Parathyroid adenoma (tissue), 2 donors: ENCODE results near the gene CASQ2.
"Not testable (repeated sequence)": the region's sequence is repeated elsewhere in the genome, so short reads cannot be mapped to it uniquely, and the experiment has no call there.

Experiments
- H2AFZ ChIP-seq: fragments of 300-600 bp; sonication (generic); one replicate; pipeline ENCODE4 v1.7.0; 2017; ENCODE audit warnings: antibody characterized with exemption, mild to moderate bottlenecking
- H3K27ac ChIP-seq: fragments of 300-600 bp; sonication (generic); one replicate; pipeline ENCODE4 v1.7.0; 2017
- H3K27me3 ChIP-seq: fragments of 300-600 bp; sonication (generic); one replicate; pipeline ENCODE4 v1.7.0; 2017; ENCODE audit warnings: low read length; ENCODE audit not compliant: control insufficient read depth, insufficient read depth
- H3K36me3 ChIP-seq: fragments of 300-600 bp; sonication (generic); one replicate; pipeline ENCODE4 v1.7.0; 2017; ENCODE audit warnings: low read length; ENCODE audit not compliant: control insufficient read depth, insufficient read depth
- H3K4me1 ChIP-seq: fragments of 300-600 bp; sonication (generic); one replicate; pipeline ENCODE4 v1.7.0; 2017; ENCODE audit warnings: control low read depth
- H3K4me2 ChIP-seq: fragments of 300-600 bp; sonication (generic); one replicate; pipeline ENCODE4 v1.7.0; 2017; ENCODE audit warnings: low read length
- H3K4me3 ChIP-seq: fragments of 300-600 bp; sonication (generic); one replicate; pipeline ENCODE4 v1.7.0; 2017; ENCODE audit warnings: low read depth, low read length
- H3K79me2 ChIP-seq: fragments of 300-600 bp; sonication (generic); one replicate; pipeline ENCODE4 v1.7.0; 2017; ENCODE audit warnings: control low read depth
- H3K9ac ChIP-seq: fragments of 300-600 bp; sonication (generic); one replicate; pipeline ENCODE4 v1.7.0; 2017; ENCODE audit warnings: mild to moderate bottlenecking
- H3K9me3 ChIP-seq: fragments of 300-600 bp; sonication (generic); one replicate; pipeline ENCODE4 v1.7.0; 2017; ENCODE audit warnings: low read length; ENCODE audit not compliant: control insufficient read depth
- TF ChIP-seq, protein P1 (sequence below): fragments of 300-600 bp; sonication (generic); IDR thresholded peaks from one replicate; pipeline ENCODE4 v1.7.0; 2017; ENCODE audit warnings: antibody characterized with exemption, mild to moderate bottlenecking
- donor health status: primary hyperparathyroidism.

The CASQ2 gene

GRCh38 chr1:115783311-115783710 is 14.8 kb upstream of the CASQ2 start:
- no peak overlapping the region for H2AFZ ChIP-seq
- H3K4me2 ChIP-seq = no peak overlapping the region
- no peak overlapping the region for H3K4me3 ChIP-seq
- no peaks in the 10 kb centered on the region for H3K79me2 ChIP-seq
- TF ChIP-seq, protein P1, sequence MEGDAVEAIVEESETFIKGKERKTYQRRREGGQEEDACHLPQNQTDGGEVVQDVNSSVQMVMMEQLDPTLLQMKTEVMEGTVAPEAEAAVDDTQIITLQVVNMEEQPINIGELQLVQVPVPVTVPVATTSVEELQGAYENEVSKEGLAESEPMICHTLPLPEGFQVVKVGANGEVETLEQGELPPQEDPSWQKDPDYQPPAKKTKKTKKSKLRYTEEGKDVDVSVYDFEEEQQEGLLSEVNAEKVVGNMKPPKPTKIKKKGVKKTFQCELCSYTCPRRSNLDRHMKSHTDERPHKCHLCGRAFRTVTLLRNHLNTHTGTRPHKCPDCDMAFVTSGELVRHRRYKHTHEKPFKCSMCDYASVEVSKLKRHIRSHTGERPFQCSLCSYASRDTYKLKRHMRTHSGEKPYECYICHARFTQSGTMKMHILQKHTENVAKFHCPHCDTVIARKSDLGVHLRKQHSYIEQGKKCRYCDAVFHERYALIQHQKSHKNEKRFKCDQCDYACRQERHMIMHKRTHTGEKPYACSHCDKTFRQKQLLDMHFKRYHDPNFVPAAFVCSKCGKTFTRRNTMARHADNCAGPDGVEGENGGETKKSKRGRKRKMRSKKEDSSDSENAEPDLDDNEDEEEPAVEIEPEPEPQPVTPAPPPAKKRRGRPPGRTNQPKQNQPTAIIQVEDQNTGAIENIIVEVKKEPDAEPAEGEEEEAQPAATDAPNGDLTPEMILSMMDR = no peak
- H3K36me3 ChIP-seq = no peaks in the 10 kb centered on the region
- no peak overlapping the region for H3K9ac ChIP-seq
- H3K27me3 ChIP-seq = no peaks in the 10 kb centered on the region
- H3K4me1 ChIP-seq = no peaks in the 10 kb centered on the region
- no peak overlapping the region for H3K27ac ChIP-seq
- no peaks in the 10 kb centered on the region for H3K9me3 ChIP-seq

DNA sequence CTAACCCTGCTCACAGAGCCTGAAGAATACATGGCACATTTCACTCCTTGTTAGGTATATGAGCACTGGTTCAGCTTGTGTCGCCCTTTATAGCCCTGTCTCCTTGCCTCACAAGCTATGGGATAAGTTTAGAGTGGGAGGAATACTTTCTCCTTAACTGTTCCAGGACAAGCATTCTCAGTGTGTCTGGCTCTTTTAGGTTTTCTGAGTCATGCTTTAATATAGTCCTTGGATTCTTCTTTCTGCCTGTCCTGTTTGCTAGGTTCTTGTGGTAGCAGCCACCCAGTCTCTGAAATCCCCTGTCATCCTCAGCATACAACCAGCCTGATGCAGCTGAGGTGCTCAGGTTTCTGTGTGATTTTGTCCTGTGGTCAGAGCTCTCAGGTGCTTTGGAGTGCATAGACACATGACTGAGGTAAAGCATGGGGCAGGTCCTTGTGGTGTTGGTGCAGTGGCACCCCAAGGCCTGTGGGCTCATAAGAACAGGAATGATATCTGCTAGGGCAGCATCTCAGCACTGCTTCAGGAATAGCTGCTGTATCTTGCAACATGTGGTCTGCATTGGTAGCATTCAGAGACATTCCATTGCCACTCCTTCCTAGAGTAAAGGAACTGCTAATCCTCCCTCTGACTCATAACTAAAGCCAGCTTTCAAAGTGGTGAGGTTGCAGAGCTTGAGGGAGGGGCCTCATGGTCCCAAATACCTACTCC is 14.2 kb upstream of the CASQ2 start:
- no peaks in the 10 kb centered on the region for H3K79me2 ChIP-seq
- no peaks in the 10 kb centered on the region for H3K27me3 ChIP-seq
- H3K36me3 ChIP-seq = no peaks in the 10 kb centered on the region
- H3K4me1 ChIP-seq = no peaks in the 10 kb centered on the region
- H3K4me3 ChIP-seq = no peak overlapping the region
- H3K4me2 ChIP-seq = no peak overlapping the region
- no peak overlapping the region for H3K27ac ChIP-seq
- TF ChIP-seq, protein P1 = no peak
- no peak overlapping the region for H2AFZ ChIP-seq
- H3K9me3 ChIP-seq = no peaks in the 10 kb centered on the region
- H3K9ac ChIP-seq = no peak overlapping the region

GRCh38 chr1:115781851-115782250 is 13.3 kb upstream of the CASQ2 start:
- no peak overlapping the region for H3K9ac ChIP-seq
- no peaks in the 10 kb centered on the region for H3K79me2 ChIP-seq
- H3K4me2 ChIP-seq = no peak overlapping the region
- no peaks in the 10 kb centered on the region for H3K36me3 ChIP-seq
- H2AFZ ChIP-seq = no peak overlapping the region
- H3K27ac ChIP-seq = no peak overlapping the region
- H3K27me3 ChIP-seq = no peaks in the 10 kb centered on the region
- no peaks in the 10 kb centered on the region for H3K9me3 ChIP-seq
- H3K4me1 ChIP-seq = no peaks in the 10 kb centered on the region
- no peak overlapping the region for H3K4me3 ChIP-seq
- TF ChIP-seq, protein P1 = no peak

DNA sequence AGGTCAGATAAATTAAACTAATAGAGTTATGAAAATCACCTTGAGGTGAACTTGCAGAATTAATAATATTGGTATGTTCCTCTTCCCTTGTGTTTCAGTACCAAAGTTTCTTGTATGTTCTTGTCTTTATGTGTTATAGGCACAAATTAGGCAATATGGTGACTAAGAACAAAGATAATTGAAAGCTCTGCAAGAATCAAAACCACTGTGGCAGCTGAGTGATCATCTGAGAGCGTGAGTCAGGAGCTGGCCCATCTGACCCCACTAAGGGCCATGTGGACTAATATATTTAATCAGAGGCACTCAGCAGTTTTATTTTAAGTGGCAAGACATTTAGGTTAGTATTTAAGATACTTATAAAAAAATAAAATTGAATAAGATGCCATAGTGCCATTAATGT is 12.8 kb upstream of the CASQ2 start:
- no peaks in the 10 kb centered on the region for H3K9me3 ChIP-seq
- no peak overlapping the region for H2AFZ ChIP-seq
- H3K79me2 ChIP-seq = no peaks in the 10 kb centered on the region
- H3K9ac ChIP-seq = no peak overlapping the region
- no peak overlapping the region for H3K4me3 ChIP-seq
- TF ChIP-seq, protein P1 = no peak
- H3K4me1 ChIP-seq = no peaks in the 10 kb centered on the region
- no peak overlapping the region for H3K4me2 ChIP-seq
- no peaks in the 10 kb centered on the region for H3K27me3 ChIP-seq
- no peaks in the 10 kb centered on the region for H3K36me3 ChIP-seq
- no peak overlapping the region for H3K27ac ChIP-seq

GRCh38 chr1:115780655-115781054 is 12.1 kb upstream of the CASQ2 start:
- H3K27ac ChIP-seq, H3K27me3 ChIP-seq, H3K36me3 ChIP-seq, H3K79me2 ChIP-seq, H3K9me3 ChIP-seq, H3K9ac ChIP-seq, H3K4me1 ChIP-seq, H2AFZ ChIP-seq, H3K4me2 ChIP-seq, H3K4me3 ChIP-seq: not testable (repeated sequence)

DNA sequence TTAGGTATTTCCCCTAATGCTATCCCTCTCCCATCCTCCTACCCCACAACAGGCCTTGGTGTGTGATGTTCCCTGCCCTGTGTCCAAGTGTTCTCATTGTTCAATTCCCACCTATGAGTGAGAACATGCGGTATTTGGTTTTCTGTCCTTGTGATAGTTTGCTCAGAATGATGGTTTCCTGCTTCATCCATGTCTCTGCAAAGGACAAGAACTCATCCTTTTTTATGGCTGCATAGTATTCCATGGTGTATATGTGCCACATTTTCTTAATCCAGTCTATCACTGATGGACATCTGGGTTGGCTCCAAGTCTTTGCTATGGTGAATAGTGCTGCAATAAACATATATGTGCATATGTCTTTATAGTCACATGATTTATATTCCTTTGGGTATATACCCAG is 10.6 kb upstream of the CASQ2 start:
- H3K27me3 ChIP-seq, H3K4me3 ChIP-seq: not testable (repeated sequence)

More for the DNA sequence above, 10.6 kb upstream of the CASQ2 start:
- not testable (repeated sequence) for H3K4me1 ChIP-seq, H3K9ac ChIP-seq, H3K4me2 ChIP-seq, H3K36me3 ChIP-seq, H3K79me2 ChIP-seq, H3K9me3 ChIP-seq, H2AFZ ChIP-seq, H3K27ac ChIP-seq
